Gastrocnemius medialis (tissue), 4 donors: ENCODE data around the gene TBX21. TPM values are rescaled to one million over a fixed set of nuclear protein-coding genes. Genes with fewer than 3 reads are reported as not detected.

Source experiments
- ATAC-seq, 2 donors: fragments of 150-250 bp; one replicate each; pipeline ENCODE4 v1.9.1; 2016
- DNase-seq, 2 donors: peaks; one replicate each; pipeline ENCODE4 v3.0.0-alpha.2; 2019
- H3K27ac ChIP-seq, 4 donors: fragments of 200-600 bp; sonication (generic); 1 replicate in 1 of 4; 2 replicates in 3 of 4; pipeline ENCODE4 v1.5.1; 2016 to 2018; ENCODE audit warnings: mild to moderate bottlenecking in 2 of 4, moderate library complexity in 1 of 4
- H3K27me3 ChIP-seq, 3 donors: fragments of 200-600 bp; sonication (generic) in 2 of 3; 1 replicate in 1 of 3; 2 replicates in 2 of 3; pipeline versions ENCODE4 v1.5.1 to v1.6.0; 2016 to 2019; ENCODE audit warnings: mild to moderate bottlenecking in 1 of 3, moderate library complexity in 1 of 3
- H3K36me3 ChIP-seq, 2 donors: fragments of 200-600 bp; sonication (generic) in 1 of 2; one replicate each; pipeline ENCODE4 v1.5.1; 2017 to 2018
- H3K4me1 ChIP-seq, 2 donors: fragments of 200-600 bp; sonication (generic) in 1 of 2; one replicate each; pipeline ENCODE4 v1.5.1; 2016 to 2017; ENCODE audit warnings: mild to moderate bottlenecking in 2 of 2
- H3K4me3 ChIP-seq, 4 donors: fragments of 200-600 bp; sonication (generic) in 3 of 4; 1 replicate in 1 of 4; 2 replicates in 3 of 4; pipeline ENCODE4 v1.5.1; 2016 to 2019; ENCODE audit warnings: mild to moderate bottlenecking in 2 of 4
- H3K9me3 ChIP-seq, 3 donors: fragments of 200-600 bp; sonication (generic) in 2 of 3; 1 replicate in 1 of 3; 2 replicates in 2 of 3; pipeline ENCODE4 v1.5.1; 2016 to 2019
- POLR2A ChIP-seq, 2 donors: fragments of 450-650 bp; IDR thresholded peaks; one replicate each; pipeline ENCODE4 v1.6.1; 2017; ENCODE audit warnings: antibody characterized with exemption in 2 of 2, mild to moderate bottlenecking in 2 of 2, moderate library complexity in 2 of 2
- in situ Hi-C, 4 donors: fragments of 200-750 bp; cut with MboI; loops; one replicate each; pipeline versions ENCODE4 v1.15.0 to v1.8.0; 2017; ENCODE audit warnings: low sequenced_read_pairs in 4 of 4
- intact Hi-C: fragments of 100-400 bp; cut with DNase I; formaldehyde crosslinking; loops from one replicate; pipeline ENCODE4 v1.15.1; 2023; ENCODE audit warnings: low total_unique reads
- total RNA-seq, 4 donors: library from RNA; depleted of rRNA; stranded (reverse); fragments of >200 nt; gene quantifications; one replicate each; pipeline versions ENCODE4 v1.1.0 to v1.2.3, GENCODE V29; 2016
- TF ChIP-seq, protein P1 (sequence below), 5 experiments: fragments of 450-650 bp in 3 of 5; fragments of 200-600 bp in 2 of 5; sonication (generic) in 2 of 5; IDR thresholded peaks in 4 of 5; conservative IDR thresholded peaks in 1 of 5; 1 replicate in 4 of 5; 2 replicates in 1 of 5; pipeline ENCODE4 v1.5.1; 2016 to 2019; ENCODE audit warnings: antibody characterized with exemption in 5 of 5, mild to moderate bottlenecking in 3 of 5, moderate library complexity in 3 of 5

TBX21 gene
- total RNA-seq, 4 donors from 2014 or later: 0.98 to 3.3 TPM; not detected in 2

DNA sequence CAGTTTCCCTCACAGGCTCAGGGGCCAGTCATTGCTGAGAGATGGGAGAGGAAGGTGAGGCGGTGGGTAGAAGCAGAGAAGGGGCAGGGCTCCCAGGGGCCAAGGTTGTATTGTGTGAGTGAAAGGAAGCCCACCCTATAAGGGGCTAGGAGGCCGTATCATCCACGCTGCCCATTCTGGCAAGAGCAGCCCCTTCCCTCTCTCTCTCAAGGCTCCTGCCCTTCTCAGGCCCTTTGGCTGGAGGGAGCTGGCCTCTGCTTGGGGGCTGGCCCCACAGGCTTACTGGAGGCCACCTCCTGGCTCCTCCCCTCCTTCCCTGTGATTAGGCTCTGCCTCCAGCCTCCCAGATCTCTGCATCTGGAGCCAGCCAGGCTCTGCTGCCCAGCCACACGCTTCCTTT, 31.4 kb upstream of the TBX21 start:
- Histone ChIP-seq H3K4me3 (no peak overlapping the region), H3K36me3 (peaks cover 0 to 16% of the 10 kb centered on the region in 2 donors), H3K27ac (no peak overlapping the region), H3K27me3 (no peaks in the 10 kb centered on the region), H3K4me1 (peaks cover 6 to 9% of the 10 kb centered on the region in 2 donors), H3K9me3 (no peaks in the 10 kb centered on the region)
- DNase-seq: no peak
- TF ChIP-seq POLR2A (IDR thresholded peaks at IDR 0.05): no peak
- TF ChIP-seq, protein P1, sequence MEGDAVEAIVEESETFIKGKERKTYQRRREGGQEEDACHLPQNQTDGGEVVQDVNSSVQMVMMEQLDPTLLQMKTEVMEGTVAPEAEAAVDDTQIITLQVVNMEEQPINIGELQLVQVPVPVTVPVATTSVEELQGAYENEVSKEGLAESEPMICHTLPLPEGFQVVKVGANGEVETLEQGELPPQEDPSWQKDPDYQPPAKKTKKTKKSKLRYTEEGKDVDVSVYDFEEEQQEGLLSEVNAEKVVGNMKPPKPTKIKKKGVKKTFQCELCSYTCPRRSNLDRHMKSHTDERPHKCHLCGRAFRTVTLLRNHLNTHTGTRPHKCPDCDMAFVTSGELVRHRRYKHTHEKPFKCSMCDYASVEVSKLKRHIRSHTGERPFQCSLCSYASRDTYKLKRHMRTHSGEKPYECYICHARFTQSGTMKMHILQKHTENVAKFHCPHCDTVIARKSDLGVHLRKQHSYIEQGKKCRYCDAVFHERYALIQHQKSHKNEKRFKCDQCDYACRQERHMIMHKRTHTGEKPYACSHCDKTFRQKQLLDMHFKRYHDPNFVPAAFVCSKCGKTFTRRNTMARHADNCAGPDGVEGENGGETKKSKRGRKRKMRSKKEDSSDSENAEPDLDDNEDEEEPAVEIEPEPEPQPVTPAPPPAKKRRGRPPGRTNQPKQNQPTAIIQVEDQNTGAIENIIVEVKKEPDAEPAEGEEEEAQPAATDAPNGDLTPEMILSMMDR (IDR thresholded peaks at IDR 0.05 in 4 of 5, conservative IDR thresholded peaks at IDR 0.05 in 1 of 5): no peak
- intact Hi-C loops (no loop called here), in situ Hi-C loops (no loop called here)
- no peak for ATAC-seq

DNA sequence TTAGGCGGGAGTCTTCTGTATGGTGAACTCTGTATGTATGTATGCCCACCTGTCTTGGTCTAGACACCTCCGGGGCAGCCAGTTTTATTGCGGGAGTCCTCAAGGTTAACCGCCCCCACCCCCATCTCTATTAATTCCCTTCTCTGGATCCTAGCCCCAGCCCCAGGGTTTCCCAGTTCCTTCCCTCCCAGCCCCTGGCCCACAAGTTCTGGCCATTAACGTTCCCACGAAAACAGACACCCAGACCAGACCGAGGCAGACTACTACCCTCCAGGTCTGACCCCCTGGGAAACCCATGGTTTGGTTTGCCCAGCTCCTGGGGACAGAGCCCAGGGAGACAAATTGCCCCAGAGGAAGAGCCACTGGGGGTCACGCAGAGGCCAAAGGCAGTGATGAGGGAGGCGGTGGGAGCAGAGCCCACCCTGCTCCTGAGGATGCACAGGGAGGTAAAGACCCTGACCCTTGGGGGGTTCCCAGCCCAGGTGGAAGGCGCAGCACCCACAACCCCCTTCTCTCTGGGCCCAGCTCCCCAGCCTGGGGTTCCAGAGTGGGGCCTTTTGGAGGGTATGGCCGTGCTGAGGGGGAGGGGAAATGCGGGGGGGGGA, 30.5 kb upstream of the TBX21 start:
- Histone ChIP-seq H3K9me3 (no peaks in the 10 kb centered on the region), H3K36me3 (peaks cover 0 to 16% of the 10 kb centered on the region in 2 donors), H3K27me3 (no peaks in the 10 kb centered on the region), H3K4me1 (peaks cover 11 to 15% of the 10 kb centered on the region in 2 donors), H3K27ac (no peak overlapping the region), H3K4me3 (no peak overlapping the region)
- ATAC-seq: no peak
- DNase-seq: no peak
- TF ChIP-seq, protein P1 (IDR thresholded peaks at IDR 0.05 in 4 of 5, conservative IDR thresholded peaks at IDR 0.05 in 1 of 5): no peak
- no peak for TF ChIP-seq POLR2A (IDR thresholded peaks at IDR 0.05)
- intact Hi-C loops (no loop called here), in situ Hi-C loops (no loop called here)

DNA sequence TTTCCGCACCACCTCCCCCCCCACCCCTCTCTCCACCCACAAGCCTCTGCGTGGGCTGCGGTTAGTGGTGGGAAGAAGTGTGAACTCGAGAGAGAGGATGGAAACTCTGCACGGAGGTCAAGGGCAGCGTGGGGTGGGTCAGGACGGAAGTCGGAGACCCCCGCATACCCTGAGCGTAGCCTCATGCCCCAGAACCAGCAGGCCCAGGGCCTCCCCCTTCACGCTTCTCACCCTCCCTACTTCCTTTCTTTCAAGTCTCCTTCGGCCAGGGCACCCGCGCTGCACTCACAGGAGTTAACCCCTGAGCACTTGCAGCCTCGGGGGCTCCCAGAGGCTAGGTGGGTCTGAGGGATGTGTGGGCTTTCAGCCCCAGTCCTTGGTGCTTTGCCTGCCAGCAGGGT, 29.8 kb upstream of the TBX21 start:
- in situ Hi-C loops: no loop called here
- ATAC-seq (no peak), DNase-seq (no peak)
- peaks cover 15 to 16% of the 10 kb centered on the region in 2 donors for H3K4me1 ChIP-seq
- no peaks in the 10 kb centered on the region for H3K9me3 ChIP-seq
- H3K27me3 ChIP-seq: no peaks in the 10 kb centered on the region
- no peak overlapping the region for H3K27ac ChIP-seq
- H3K36me3 ChIP-seq: peaks cover 0 to 16% of the 10 kb centered on the region in 2 donors
- intact Hi-C loops: no loop called here
- no peak for TF ChIP-seq POLR2A (IDR thresholded peaks at IDR 0.05)
- TF ChIP-seq, protein P1 (IDR thresholded peaks at IDR 0.05 in 4 of 5, conservative IDR thresholded peaks at IDR 0.05 in 1 of 5): no peak
- H3K4me3 ChIP-seq: no peak overlapping the region

DNA sequence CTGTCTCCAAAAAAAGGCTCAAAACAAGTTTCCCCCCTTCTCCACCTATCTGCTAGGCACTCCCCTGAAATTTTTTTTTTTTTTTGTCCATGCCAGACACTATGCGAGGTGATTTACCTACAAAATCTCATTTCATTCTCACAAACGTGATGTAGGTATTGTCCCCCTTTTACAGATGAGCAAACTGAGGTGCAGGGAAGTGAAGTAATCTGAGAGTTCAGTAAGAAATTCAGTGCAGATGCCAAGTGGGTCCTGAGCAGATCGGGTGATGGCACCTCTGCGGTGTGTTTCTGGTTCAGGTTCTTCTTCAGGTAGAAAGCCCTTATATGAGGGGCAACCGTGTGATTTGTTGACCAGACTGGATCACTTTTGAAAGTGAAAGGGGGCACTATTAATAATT, 29.4 kb upstream of the TBX21 start:
- Histone ChIP-seq H3K9me3 (no peaks in the 10 kb centered on the region), H3K36me3 (peaks cover 0 to 16% of the 10 kb centered on the region in 2 donors), H3K27ac (no peak overlapping the region), H3K4me1 (peaks cover 15 to 16% of the 10 kb centered on the region in 2 donors), H3K4me3 (no peak overlapping the region), H3K27me3 (no peaks in the 10 kb centered on the region)
- DNase-seq: no peak
- intact Hi-C loops (no loop called here), in situ Hi-C loops (no loop called here)
- no peak for TF ChIP-seq POLR2A (IDR thresholded peaks at IDR 0.05)
- TF ChIP-seq, protein P1 (IDR thresholded peaks at IDR 0.05 in 4 of 5, conservative IDR thresholded peaks at IDR 0.05 in 1 of 5): no peak
- ATAC-seq: no peak

DNA sequence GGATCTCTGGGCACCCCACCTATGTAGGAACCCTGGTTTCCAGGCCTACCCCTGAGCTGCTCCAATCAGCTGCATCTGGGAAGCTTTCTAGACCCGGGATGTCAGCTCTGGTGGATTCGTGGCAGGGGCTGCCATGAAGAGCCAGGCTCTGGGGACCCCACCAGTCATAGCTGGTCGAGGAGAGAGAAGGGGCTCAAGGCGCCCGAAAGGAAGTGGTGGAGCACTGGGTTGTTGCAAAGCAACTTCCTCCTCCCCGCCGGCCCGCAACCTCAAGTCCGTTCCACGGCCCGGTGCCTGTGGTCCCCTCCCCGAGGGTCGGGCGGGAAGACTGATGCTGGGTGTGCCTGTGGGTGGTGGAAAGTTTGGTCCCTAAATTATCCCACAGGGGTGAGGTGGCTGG, 28.9 kb upstream of the TBX21 start:
- no peak overlapping the region for H3K4me3 ChIP-seq
- no peaks in the 10 kb centered on the region for H3K9me3 ChIP-seq
- intact Hi-C loops (no loop called here), in situ Hi-C loops (no loop called here)
- TF ChIP-seq, protein P1 (IDR thresholded peaks at IDR 0.05 in 4 of 5, conservative IDR thresholded peaks at IDR 0.05 in 1 of 5): no peak
- TF ChIP-seq POLR2A (IDR thresholded peaks at IDR 0.05): no peak
- no peak overlapping the region for H3K27ac ChIP-seq
- ATAC-seq (no peak), DNase-seq (no peak)
- peaks cover 0 to 15% of the 10 kb centered on the region in 2 donors for H3K36me3 ChIP-seq
- H3K27me3 ChIP-seq: no peaks in the 10 kb centered on the region
- H3K4me1 ChIP-seq: peaks cover 15 to 16% of the 10 kb centered on the region in 2 donors
